PFSK-1 (cell line): ENCODE results near the gene NSUN2.

ENCODE experiments used
- FOXP2 ChIP-seq: optimal IDR thresholded peaks from 2 replicates; pipeline ENCODE3; 2011; ENCODE audit warnings: borderline replicate concordance, control low read depth, inconsistent platforms; ENCODE audit not compliant: insufficient read depth; ENCODE audit errors: extremely low read length, extremely low read depth
- POLR2AphosphoS5 ChIP-seq: IDR thresholded peaks from 2 replicates; pipeline ENCODE4 v1.6.1; 2012; ENCODE audit warnings: low read depth, mild to moderate bottlenecking, control low read depth, low read length, moderate library complexity
- REST ChIP-seq, 2 experiments: IDR thresholded peaks; 2 replicates each; pipeline versions ENCODE4 v1.6.1 to v1.8.0; 2011 to 2012; ENCODE audit warnings: low read depth in 2 of 2, low read length in 2 of 2, control low read depth in 1 of 2, inconsistent platforms in 1 of 2, mild to moderate bottlenecking in 1 of 2, moderate library complexity in 1 of 2; ENCODE audit not compliant: insufficient read depth in 1 of 2
- SIN3A ChIP-seq: IDR thresholded peaks from 2 replicates; pipeline ENCODE4 v1.6.1; 2012; ENCODE audit warnings: mild to moderate bottlenecking, low read length, moderate library complexity, borderline replicate concordance; ENCODE audit not compliant: insufficient read depth
- TAF1 ChIP-seq: IDR thresholded peaks from 2 replicates; pipeline ENCODE4 v1.6.1; 2012; ENCODE audit warnings: low read length, control low read depth, borderline replicate concordance; ENCODE audit not compliant: insufficient read depth

GRCh38 chr5:6557807-6558575 lies 74.9 kb downstream of the NSUN2 start:
- TF ChIP-seq POLR2AphosphoS5 (no peak), TAF1 (no peak), REST (IDR thresholded peaks at IDR 0.05; ENCODE audit: insufficient read depth in 1 of 2, low read depth in 2 of 2, low read length in 2 of 2) (no peak), FOXP2 (no peak), SIN3A (no peak)
